D721Med (cell line): Measurements from ENCODE around the gene EPHB1.
"Not testable (repeated sequence)": the region's sequence is repeated elsewhere in the genome, so short reads cannot be mapped to it uniquely, and the experiment has no call there.

Source experiments
- DNase-seq: peaks from one replicate; pipeline ENCODE4 v3.0.0; 2011; ENCODE audit warnings: low spot score; ENCODE audit not compliant: insufficient read length
- FAIRE-seq: peaks from 2 replicates; lab custom pipeline; 2011; peaks lifted over from hg19 to GRCh38; lab: Jason Lieb, UNC
- TF ChIP-seq, protein P1 (sequence below): IDR thresholded peaks from 2 replicates; pipeline ENCODE4 v1.5.1; 2012; ENCODE audit warnings: mild to moderate bottlenecking, control low read depth; ENCODE audit not compliant: insufficient read depth; ENCODE audit errors: missing control alignments

Gene EPHB1

DNA sequence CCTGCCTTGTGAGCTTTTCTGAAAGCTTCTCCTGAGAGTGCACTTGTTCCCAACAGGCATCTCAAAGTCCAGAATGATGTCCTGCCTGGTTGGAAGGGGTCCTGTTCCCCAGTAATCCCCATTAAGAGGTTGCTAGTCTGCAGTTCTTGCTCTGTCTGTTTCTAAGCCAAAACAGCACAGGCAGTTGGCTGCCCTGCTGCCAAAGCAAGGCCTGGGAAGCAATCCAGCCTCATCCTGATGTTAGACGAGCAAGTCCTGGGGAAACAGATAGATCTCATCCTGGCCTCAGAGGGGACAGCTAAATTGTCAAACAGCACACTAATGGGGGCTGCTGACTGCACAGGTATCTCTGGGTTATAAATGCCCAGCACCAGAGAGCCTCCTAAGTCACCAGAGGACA, 198.0 kb downstream of the EPHB1 start:
- no peak for DNase-seq
- no peak for FAIRE-seq
- TF ChIP-seq, protein P1, sequence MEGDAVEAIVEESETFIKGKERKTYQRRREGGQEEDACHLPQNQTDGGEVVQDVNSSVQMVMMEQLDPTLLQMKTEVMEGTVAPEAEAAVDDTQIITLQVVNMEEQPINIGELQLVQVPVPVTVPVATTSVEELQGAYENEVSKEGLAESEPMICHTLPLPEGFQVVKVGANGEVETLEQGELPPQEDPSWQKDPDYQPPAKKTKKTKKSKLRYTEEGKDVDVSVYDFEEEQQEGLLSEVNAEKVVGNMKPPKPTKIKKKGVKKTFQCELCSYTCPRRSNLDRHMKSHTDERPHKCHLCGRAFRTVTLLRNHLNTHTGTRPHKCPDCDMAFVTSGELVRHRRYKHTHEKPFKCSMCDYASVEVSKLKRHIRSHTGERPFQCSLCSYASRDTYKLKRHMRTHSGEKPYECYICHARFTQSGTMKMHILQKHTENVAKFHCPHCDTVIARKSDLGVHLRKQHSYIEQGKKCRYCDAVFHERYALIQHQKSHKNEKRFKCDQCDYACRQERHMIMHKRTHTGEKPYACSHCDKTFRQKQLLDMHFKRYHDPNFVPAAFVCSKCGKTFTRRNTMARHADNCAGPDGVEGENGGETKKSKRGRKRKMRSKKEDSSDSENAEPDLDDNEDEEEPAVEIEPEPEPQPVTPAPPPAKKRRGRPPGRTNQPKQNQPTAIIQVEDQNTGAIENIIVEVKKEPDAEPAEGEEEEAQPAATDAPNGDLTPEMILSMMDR, result no peak

DNA sequence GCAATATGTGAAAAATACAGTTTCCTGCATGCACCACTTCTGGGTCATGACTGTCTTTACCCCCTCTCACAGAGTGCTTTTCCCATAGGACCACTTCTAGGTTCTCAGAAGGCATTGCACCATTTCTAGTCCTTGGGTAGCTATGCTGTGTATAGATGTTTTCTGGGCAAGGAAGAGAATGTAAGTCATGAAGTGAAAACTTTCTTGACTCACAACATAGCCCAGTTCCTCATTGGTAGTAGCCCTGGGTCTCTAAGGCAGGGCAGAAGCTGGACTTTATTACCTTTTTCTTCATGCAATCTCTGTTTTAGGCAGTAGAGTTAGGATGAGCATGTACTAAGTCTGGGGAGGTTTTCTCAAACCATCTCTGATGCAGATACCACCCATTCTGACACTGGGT, 203.1 kb downstream of the EPHB1 start:
- DNase-seq (no peak), FAIRE-seq (no peak)
- TF ChIP-seq, protein P1, result no peak

DNA sequence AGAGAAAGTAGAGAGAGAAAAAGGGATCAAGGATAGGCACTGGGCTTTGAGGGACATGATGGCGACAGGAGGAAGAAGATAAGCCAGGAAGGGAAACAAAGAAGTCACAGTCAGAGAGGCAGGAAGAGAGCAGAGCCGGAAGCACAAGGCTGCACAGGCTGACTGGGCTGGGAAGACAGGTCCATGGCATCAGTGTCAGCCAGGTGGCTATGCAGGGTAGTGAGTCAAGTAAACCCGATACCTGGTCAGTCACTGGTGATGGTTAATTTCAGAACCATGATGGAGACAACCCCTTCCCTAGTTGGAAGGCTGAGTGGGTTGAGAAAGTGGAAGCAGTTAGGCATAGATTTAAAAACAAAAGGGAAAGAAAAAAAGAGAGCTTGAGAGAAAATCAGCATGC, 203.8 kb downstream of the EPHB1 start:
- FAIRE-seq (no peak), DNase-seq (no peak)
- TF ChIP-seq, protein P1, result no peak

DNA sequence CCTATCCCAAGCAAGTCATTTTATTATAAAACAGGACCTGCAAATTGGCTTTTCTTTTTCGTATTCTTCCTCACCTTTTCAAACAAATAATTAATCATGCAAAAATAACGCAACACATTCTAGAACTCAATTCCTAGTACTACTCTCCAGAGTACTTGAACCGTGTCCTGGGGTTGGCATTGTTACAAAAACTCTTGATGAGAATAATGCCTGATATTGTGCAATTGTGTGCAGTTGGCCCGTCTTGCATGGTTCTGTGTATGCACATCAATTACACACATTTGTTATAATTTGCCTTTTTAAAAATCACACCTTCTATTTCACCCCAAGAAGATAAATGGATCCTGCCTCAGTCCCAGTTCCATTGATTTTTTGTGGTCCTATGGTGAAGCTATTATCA, 205.4 kb downstream of the EPHB1 start:
- TF ChIP-seq, protein P1, result no peak
- FAIRE-seq (no peak), DNase-seq (no peak)

DNA sequence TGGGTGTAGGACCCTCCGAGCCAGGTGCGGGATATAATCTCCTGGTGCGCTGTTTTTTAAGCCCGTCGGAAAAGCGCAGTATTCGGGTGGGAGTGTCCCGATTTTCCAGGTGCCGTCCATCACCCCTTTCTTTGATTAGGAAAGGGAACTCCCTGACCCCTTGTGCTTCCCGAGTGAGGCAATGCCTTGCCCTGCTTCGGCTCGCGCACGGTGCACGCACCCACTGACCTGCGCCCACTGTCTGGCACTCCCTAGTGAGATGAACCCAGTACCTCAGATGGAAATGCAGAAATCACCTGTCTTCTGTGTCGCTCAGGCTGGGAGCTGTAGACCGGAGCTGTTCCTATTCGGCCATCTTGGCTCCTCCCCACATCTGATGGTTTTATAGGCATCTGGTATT, 210.6 kb downstream of the EPHB1 start:
- FAIRE-seq, DNase-seq: not testable (repeated sequence)

DNA sequence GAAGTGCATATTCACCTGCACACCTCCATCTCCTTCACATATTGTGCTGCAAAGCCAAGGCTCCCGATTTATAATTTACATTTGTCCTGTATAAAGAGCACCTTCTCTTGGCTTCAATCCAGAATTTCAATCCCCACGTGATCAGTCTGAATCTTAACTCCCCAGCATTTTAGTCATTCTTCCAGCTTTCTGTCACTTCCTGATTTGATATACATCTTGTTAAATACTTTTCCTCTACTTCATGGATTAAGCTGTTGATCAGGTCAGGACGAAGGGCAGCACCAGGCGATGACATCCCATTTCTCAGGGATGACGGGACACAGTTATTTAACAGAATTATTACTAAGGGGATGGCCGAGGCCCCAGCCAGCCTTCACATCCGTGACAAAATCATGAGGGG, 212.5 kb downstream of the EPHB1 start:
- TF ChIP-seq, protein P1, result no peak
- DNase-seq, result no peak

DNA sequence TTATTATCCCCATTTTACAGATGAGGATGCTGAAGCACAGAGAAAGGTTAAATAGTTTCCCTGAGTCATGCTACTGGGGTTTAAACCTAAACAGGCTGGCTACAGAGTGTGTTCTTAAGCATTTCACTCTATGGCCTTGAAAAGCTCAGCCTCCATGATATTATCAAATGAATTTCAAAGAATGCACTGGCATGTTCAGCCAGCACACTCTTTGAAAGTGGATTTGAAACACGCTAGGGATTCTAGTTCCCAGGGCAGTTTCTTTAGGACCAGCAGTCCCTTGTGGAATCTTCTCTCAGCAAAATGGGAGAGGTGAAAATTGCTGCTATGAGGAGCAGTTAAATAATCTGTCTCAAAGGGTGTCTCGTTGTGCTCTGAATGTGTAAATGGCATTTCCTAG, 213.3 kb downstream of the EPHB1 start:
- TF ChIP-seq, protein P1, result no peak
- DNase-seq (no peak), FAIRE-seq (no peak)

More for the DNA sequence above, 212.5 kb downstream of the EPHB1 start:
- no peak for FAIRE-seq

DNA sequence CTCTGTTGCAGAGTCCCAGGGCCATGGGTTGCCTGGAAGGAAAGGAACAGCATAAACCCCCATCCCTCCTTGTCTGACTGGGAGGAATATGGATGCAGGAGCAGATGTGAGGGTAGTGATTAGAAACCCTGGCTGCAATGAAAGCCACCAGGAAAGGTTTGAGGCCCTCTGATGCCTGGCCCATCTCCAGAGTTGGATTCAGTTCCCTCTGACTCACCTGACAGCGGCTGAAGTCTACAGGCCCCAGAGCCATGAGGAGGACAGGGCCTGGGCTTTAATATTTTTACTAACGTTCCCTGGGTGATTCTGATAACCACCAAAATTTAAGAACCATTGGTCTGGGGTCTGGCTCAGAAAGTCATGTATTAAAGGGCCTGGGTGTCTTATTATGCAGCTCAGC, 214.0 kb downstream of the EPHB1 start:
- TF ChIP-seq, protein P1, result no peak
- DNase-seq, result no peak
- no peak for FAIRE-seq
